ENCODE measurements around the gene DTNB. TPM values are rescaled to one million over a fixed set of nuclear protein-coding genes. Genes with fewer than 3 reads are reported as not detected.
A peak's percentile ranks its signal among the peaks of the same experiment; 100 is the strongest.

DTNB gene
- total RNA-seq, 1 experiment from 2014 or later: 26.3 TPM

- CTCF ChIA-PET: interaction anchor here (0.5 to 1.1 kb wide), 3 partner anchors 13 to 101 kb away, joined by 3 to 5 read pairs (median 4); no protein-coding TSS in a partner anchor
- Mint-ChIP-seq H3K27ac (ENCODE audit: low read depth, unreplicated experiment) (no peak overlapping the region), H3K9me3 (ENCODE audit: unreplicated experiment) (no peaks in the 10 kb centered on the region), H3K4me1 (ENCODE audit: insufficient read depth, unreplicated experiment) (peaks cover 15% of the 10 kb centered on the region), H3K4me3 (ENCODE audit: unreplicated experiment) (no peak overlapping the region), H3K27me3 (ENCODE audit: insufficient read depth, unreplicated experiment) (no peaks in the 10 kb centered on the region), H3K36me3 (ENCODE audit: insufficient read depth, unreplicated experiment) (no peaks in the 10 kb centered on the region)
- TF ChIP-seq CTCF (IDR thresholded peaks at IDR 0.05; ENCODE audit: unreplicated experiment): no peak
- BruUV-seq (replicated peaks): no TSS peak
- DNase-seq (ENCODE audit: unreplicated experiment): peak; percentile 51
- POLR2A ChIA-PET: no interaction called here
- intact Hi-C loops (cut with micrococcal nuclease): no loop called here
These were observed 167.8 kb downstream of the DTNB start for GRCh38 chr2:25505622-25506021.

DNA sequence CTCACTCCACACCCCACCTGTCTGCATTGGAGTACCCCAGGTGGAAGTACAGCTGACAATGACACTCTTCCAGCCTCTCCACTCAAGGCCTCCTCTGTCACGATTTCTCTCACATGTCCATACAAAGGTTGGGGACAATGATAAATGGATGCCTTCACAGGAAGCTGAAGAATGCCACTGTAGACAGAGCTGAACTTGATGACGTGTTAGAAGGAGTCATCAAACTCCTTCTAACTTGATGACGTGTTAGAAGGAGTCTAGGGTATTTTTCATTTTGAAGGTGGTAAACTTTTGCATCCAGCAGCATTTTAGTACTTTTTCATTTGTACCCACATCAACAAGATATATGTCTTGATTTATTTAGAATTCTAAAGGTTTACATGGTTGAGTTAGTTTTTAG is 168.2 kb downstream of the DTNB start:
- DNase-seq (ENCODE audit: unreplicated experiment): no peak
- Mint-ChIP-seq H3K9me3 (ENCODE audit: unreplicated experiment) (no peaks in the 10 kb centered on the region), H3K4me1 (ENCODE audit: insufficient read depth, unreplicated experiment) (peaks cover 15% of the 10 kb centered on the region), H3K4me3 (ENCODE audit: unreplicated experiment) (no peak overlapping the region), H3K27me3 (ENCODE audit: insufficient read depth, unreplicated experiment) (no peaks in the 10 kb centered on the region), H3K36me3 (ENCODE audit: insufficient read depth, unreplicated experiment) (no peaks in the 10 kb centered on the region), H3K27ac (ENCODE audit: low read depth, unreplicated experiment) (no peak overlapping the region)
- no TSS peak for BruUV-seq (replicated peaks)
- ChIA-PET CTCF (interaction anchor here (0.5 to 1.1 kb wide), 2 partner anchors 40 to 102 kb away, joined by 4 to 5 read pairs; no protein-coding TSS in a partner anchor), POLR2A (no interaction called here)
- intact Hi-C loops (cut with micrococcal nuclease): no loop called here
- no peak for TF ChIP-seq CTCF (IDR thresholded peaks at IDR 0.05; ENCODE audit: unreplicated experiment)

- TF ChIP-seq CTCF (IDR thresholded peaks at IDR 0.05; ENCODE audit: unreplicated experiment): no peak
- no peak for DNase-seq (ENCODE audit: unreplicated experiment)
- Mint-ChIP-seq H3K36me3 (ENCODE audit: insufficient read depth, unreplicated experiment) (no peaks in the 10 kb centered on the region), H3K27me3 (ENCODE audit: insufficient read depth, unreplicated experiment) (no peaks in the 10 kb centered on the region), H3K4me1 (ENCODE audit: insufficient read depth, unreplicated experiment) (peaks cover 15% of the 10 kb centered on the region), H3K27ac (ENCODE audit: low read depth, unreplicated experiment) (no peak overlapping the region), H3K4me3 (ENCODE audit: unreplicated experiment) (no peak overlapping the region), H3K9me3 (ENCODE audit: unreplicated experiment) (no peaks in the 10 kb centered on the region)
- BruUV-seq (replicated peaks): no TSS peak
- ChIA-PET POLR2A (no interaction called here), CTCF (interaction anchor here (1.1 kb wide), 1 partner anchor 142 kb away, joined by 5 read pairs; no protein-coding TSS in a partner anchor)
- intact Hi-C loops (cut with micrococcal nuclease): no loop called here
These were observed 169.1 kb downstream of the DTNB start for GRCh38 chr2:25504266-25504665.

DNA sequence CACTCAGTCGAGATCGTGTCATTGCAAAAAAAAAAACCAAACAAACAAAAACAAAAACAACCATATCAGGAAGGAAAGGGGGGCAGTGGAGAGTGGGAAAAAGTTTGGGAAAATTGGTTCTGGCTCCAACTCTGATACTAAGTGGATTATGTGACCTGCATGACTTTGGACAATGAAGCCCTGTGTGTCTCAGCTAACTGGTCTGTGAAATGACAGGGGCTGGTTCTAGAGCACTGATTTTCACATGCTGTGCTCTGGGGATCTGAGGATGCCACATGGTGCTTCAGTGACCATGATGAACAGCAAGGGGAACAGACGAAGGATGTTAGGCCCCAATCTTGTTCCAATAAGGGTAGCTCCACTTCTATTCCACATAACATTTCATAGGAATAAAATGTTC is 174.2 kb downstream of the DTNB start:
- no peaks in the 10 kb centered on the region for H3K4me1 Mint-ChIP-seq (ENCODE audit: insufficient read depth, unreplicated experiment)
- no peak for TF ChIP-seq CTCF (IDR thresholded peaks at IDR 0.05; ENCODE audit: unreplicated experiment)
- ChIA-PET CTCF (no interaction called here), POLR2A (no interaction called here)
- no peaks in the 10 kb centered on the region for H3K9me3 Mint-ChIP-seq (ENCODE audit: unreplicated experiment)
- peaks cover 8% of the 10 kb centered on the region for H3K36me3 Mint-ChIP-seq (ENCODE audit: insufficient read depth, unreplicated experiment)
- BruUV-seq (replicated peaks): no TSS peak
- H3K4me3 Mint-ChIP-seq (ENCODE audit: unreplicated experiment): no peak overlapping the region
- no peak overlapping the region for H3K27ac Mint-ChIP-seq (ENCODE audit: low read depth, unreplicated experiment)
- H3K27me3 Mint-ChIP-seq (ENCODE audit: insufficient read depth, unreplicated experiment): no peaks in the 10 kb centered on the region
- DNase-seq (ENCODE audit: unreplicated experiment): no peak
- intact Hi-C loops (cut with micrococcal nuclease): no loop called here
